ENCODE measurements around the gene RALGAPB.
"Not testable (repeated sequence)": the region's sequence is repeated elsewhere in the genome, so short reads cannot be mapped to it uniquely, and the experiment has no call there.

DNA sequence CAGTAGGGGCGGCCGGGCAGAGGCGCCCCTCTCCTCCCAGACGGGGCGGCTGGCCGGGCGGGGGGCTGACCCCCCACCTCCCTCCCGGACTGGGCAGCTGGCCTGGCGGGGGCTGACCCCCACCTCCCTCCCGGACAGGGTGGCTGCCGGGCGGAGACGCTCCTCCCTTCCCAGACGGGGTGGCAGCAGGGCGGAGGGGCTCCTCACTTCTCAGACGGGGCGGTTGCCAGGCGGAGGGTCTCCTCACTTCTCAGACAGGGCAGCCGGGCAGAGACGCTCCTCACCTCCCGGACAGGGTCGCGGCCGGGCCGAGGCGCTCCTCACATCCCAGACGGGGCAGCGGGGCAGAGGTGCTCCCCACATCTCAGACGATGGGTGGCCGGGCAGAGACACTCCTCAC lies 11.1 kb upstream of the RALGAPB start:
- TF ChIP-seq, protein P1, sequence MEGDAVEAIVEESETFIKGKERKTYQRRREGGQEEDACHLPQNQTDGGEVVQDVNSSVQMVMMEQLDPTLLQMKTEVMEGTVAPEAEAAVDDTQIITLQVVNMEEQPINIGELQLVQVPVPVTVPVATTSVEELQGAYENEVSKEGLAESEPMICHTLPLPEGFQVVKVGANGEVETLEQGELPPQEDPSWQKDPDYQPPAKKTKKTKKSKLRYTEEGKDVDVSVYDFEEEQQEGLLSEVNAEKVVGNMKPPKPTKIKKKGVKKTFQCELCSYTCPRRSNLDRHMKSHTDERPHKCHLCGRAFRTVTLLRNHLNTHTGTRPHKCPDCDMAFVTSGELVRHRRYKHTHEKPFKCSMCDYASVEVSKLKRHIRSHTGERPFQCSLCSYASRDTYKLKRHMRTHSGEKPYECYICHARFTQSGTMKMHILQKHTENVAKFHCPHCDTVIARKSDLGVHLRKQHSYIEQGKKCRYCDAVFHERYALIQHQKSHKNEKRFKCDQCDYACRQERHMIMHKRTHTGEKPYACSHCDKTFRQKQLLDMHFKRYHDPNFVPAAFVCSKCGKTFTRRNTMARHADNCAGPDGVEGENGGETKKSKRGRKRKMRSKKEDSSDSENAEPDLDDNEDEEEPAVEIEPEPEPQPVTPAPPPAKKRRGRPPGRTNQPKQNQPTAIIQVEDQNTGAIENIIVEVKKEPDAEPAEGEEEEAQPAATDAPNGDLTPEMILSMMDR (conservative IDR thresholded peaks at IDR 0.05; ENCODE audit: low read depth, low read length): not testable (repeated sequence)
- not testable (repeated sequence) for TF ChIP-seq EZH2phosphoT487 (IDR thresholded peaks at IDR 0.05; ENCODE audit: borderline replicate concordance, low read length)
